Measurements from ENCODE around the gene ROM1. TPM values are rescaled to one million over a fixed set of nuclear protein-coding genes. Genes with fewer than 3 reads are reported as not detected.
A peak's percentile ranks its signal among the peaks of the same experiment; 100 is the strongest.
"Not testable (repeated sequence)": the region's sequence is repeated elsewhere in the genome, so short reads cannot be mapped to it uniquely, and the experiment has no call there.

Gene ROM1
- 1.5 TPM for polyA plus RNA-seq (2012; ENCODE audit: low read depth, missing spikeins)

- no peak for TF ChIP-seq PAX5 (IDR thresholded peaks at IDR 0.05; ENCODE audit: insufficient read depth, low read length, severe bottlenecking)
- TF ChIP-seq POU2F2 (IDR thresholded peaks at IDR 0.05; ENCODE audit: low read depth, low read length), result no peak
- TF ChIP-seq TAF1 (IDR thresholded peaks at IDR 0.05; ENCODE audit: low read depth, low read length), result no peak
- TF ChIP-seq POLR2A (IDR thresholded peaks at IDR 0.05; ENCODE audit: low read depth, low read length), result no peak; the same call in 1 of the 2 replicates
- no peak for TF ChIP-seq POLR2AphosphoS5 (IDR thresholded peaks at IDR 0.05; ENCODE audit: low read depth, low read length)
- no peak for TF ChIP-seq SPI1 (IDR thresholded peaks at IDR 0.05; ENCODE audit: low read depth, low read length)
- peak; percentile 96 for DNase-seq (ENCODE audit: insufficient read length, low spot score)
- peak; percentile 84 for FAIRE-seq
These were observed at the start of gene ROM1, which contains the start of gene EML3 for GRCh38 chr11:62612366-62613290. Gene ROM1, plus strand, starts transcription at chr11:62613257. Its CDS starts 25 bp downstream, at chr11:62613282. Gene EML3, minus strand, starts transcription at chr11:62612775. Its CDS starts 318 bp downstream, at chr11:62612457.

DNA sequence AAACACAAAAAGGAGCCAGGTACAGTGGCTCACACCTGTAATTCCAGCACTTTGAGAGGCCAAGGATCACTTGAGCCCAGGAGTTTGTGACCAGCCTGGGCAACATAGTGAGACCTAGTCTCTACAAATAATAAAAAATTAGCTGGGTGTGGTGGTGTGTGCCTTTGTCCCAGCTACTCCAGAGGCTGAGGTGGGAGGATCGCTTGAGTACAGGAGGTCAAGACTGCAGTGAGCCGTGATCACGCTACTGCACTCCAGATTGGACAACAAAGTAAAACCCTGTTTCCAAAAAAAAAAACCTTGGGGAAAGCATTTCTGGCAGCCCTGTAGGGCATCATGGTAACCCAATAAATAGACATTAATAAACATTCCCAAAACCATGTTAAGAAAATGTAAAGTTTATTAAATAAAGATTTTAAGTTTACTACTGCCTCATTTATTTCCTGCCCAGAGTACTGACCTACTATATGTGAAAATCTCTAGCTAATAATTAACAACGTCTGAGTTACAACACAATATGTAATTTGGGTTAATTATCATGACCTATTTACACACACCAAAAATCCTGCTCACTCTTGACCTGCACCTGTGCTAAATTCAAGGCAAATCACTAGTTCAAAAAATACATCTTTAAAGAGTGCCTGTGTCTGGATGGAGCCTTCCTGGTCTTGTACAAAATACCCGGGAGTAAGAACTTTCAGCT is 47.8 kb upstream of the ROM1 start:
- FAIRE-seq (no peak), DNase-seq (ENCODE audit: insufficient read length, low spot score) (no peak)
- no peak for TF ChIP-seq PAX5 (IDR thresholded peaks at IDR 0.05; ENCODE audit: insufficient read depth, low read length, severe bottlenecking)
- TF ChIP-seq SPI1 (IDR thresholded peaks at IDR 0.05; ENCODE audit: low read depth, low read length), result no peak
- TF ChIP-seq POU2F2 (IDR thresholded peaks at IDR 0.05; ENCODE audit: low read depth, low read length), result no peak

DNA sequence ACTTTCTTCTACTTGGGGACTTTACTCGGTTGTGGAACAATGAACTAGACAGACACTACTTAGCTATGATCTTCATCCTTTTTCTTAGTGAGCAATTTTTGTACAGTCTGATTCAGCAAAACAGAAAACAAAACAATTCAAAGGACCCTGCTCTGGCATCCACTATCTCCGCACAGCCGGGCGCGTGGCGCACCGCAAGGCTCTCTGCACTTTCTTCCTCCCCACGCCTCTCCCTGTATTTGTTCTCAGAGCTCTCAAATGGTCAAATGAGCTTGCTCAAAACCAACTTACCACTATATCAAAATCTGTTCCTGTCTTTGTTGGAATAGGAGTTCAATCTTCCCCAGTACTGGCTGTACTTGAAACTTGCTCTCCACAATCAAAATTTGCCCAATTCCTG is 46.8 kb upstream of the ROM1 start:
- TF ChIP-seq TAF1 (IDR thresholded peaks at IDR 0.05; ENCODE audit: low read depth, low read length) (no peak), POU2F2 (IDR thresholded peaks at IDR 0.05; ENCODE audit: low read depth, low read length) (no peak), PAX5 (IDR thresholded peaks at IDR 0.05; ENCODE audit: insufficient read depth, low read length, severe bottlenecking) (no peak), POLR2A (IDR thresholded peaks at IDR 0.05; ENCODE audit: low read depth, low read length) (no peak), SPI1 (IDR thresholded peaks at IDR 0.05; ENCODE audit: low read depth, low read length) (no peak), POLR2AphosphoS5 (IDR thresholded peaks at IDR 0.05; ENCODE audit: low read depth, low read length) (no peak)
- DNase-seq (ENCODE audit: insufficient read length, low spot score), result no peak
- FAIRE-seq, result no peak

DNA sequence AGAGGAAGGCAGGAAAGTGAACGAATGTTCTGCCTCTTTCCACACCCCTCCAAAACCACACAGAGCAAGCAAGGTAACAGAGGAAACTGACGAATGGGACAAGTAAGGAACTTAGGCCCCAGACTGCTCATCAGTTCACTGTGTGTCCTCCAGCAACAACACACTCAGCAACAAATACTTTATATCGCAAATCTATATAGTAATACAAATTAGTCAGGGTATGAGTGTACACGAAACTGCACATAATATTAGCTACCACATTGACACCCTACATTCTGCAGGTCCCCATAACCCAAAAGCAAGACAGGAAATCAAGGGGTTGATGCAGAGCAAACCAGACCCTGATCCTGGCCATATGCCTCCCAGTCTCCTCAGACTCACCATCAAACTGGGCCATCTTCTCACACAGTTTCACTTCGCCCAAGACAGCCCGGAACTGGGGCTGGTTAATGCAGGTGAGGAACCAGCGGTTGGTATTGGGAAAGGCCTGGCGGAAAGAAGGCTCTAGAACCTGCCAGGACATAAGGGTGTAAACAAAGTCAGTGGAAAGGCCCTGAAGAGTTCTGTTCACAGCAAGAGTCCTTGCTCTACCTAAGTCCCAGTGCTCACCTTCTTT is 45.9 kb upstream of the ROM1 start:
- DNase-seq (ENCODE audit: insufficient read length, low spot score) (no peak), FAIRE-seq (no peak)
- TF ChIP-seq SPI1 (IDR thresholded peaks at IDR 0.05; ENCODE audit: low read depth, low read length), result no peak
- TF ChIP-seq POU2F2 (IDR thresholded peaks at IDR 0.05; ENCODE audit: low read depth, low read length), result no peak
- TF ChIP-seq POLR2A (IDR thresholded peaks at IDR 0.05; ENCODE audit: low read depth, low read length), result 0 out of 2 replicates have a peak, but pooled peaks have one; percentile 13
- no peak for TF ChIP-seq TAF1 (IDR thresholded peaks at IDR 0.05; ENCODE audit: low read depth, low read length)

DNA sequence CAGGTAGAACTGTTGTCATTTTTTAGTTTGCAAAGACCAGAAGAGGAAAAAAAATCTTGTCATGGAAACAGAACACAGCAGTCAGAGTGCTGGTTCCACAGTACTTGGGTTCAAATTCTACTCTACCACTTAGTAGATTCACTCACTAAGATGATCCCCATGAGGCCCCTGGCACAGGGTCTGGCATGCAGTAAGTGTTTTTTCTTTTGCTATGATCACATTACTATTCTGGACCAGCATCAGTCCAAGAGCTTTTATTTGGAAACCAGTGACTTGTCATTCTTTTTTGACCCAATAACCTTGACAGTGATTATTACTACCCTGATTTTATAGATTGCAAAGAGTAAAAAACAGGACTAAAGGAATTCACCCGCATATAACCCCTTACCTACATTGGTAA is 43.4 kb upstream of the ROM1 start:
- TF ChIP-seq POLR2AphosphoS5 (IDR thresholded peaks at IDR 0.05; ENCODE audit: low read depth, low read length) (no peak), PAX5 (IDR thresholded peaks at IDR 0.05; ENCODE audit: insufficient read depth, low read length, severe bottlenecking) (no peak), POU2F2 (IDR thresholded peaks at IDR 0.05; ENCODE audit: low read depth, low read length) (no peak), POLR2A (IDR thresholded peaks at IDR 0.05; ENCODE audit: low read depth, low read length) (no peak), SPI1 (IDR thresholded peaks at IDR 0.05; ENCODE audit: low read depth, low read length) (no peak), TAF1 (IDR thresholded peaks at IDR 0.05; ENCODE audit: low read depth, low read length) (no peak)
- no peak for DNase-seq (ENCODE audit: insufficient read length, low spot score)
- no peak for FAIRE-seq

- TF ChIP-seq SPI1 (IDR thresholded peaks at IDR 0.05; ENCODE audit: low read depth, low read length), result peak; percentile 52
- DNase-seq (ENCODE audit: insufficient read length, low spot score); FAIRE-seq: not testable (repeated sequence)
These were observed 42.2 kb upstream of the ROM1 start for GRCh38 chr11:62570903-62571302.

DNA sequence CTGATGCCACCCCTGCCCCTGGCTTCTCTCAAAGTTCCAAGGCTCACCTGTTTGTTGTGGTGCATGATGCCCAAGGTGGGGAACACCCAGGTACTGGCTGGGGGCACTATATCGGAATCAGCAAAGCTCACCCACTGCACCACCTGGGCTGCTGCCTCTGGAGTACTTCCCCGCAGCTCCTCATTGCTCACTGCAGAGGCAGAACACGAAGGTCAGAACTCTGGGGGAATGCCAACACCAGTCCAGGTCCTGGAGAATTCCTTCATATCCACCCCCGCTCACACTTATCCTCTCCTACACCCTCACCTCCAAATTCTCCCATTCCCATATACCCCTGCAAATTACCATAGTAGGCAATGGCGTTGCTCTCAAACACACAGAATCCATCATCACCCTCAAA is 41.6 kb upstream of the ROM1 start:
- DNase-seq (ENCODE audit: insufficient read length, low spot score); FAIRE-seq: not testable (repeated sequence)

DNA sequence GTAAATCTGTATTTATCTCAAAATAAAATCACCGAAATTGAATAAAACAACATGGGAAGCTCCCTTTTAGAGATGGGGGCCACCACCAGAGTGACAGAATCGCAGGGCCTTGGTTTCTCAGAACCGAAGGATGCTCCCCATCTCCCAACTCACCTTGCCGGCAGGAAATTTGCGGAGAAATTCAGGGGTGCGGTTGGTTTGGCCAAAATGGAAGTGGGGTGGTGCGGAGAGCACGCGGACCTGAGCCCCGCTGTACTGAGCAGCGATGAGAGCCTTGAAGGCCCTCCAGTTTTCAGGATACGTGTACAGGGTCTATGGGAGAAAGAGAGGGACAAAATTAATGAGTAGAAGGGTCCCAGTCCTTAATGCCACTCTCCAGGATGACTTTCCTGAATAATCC is 40.6 kb upstream of the ROM1 start:
- FAIRE-seq (no peak), DNase-seq (ENCODE audit: insufficient read length, low spot score) (no peak)
- no peak for TF ChIP-seq POLR2AphosphoS5 (IDR thresholded peaks at IDR 0.05; ENCODE audit: low read depth, low read length)
- TF ChIP-seq SPI1 (IDR thresholded peaks at IDR 0.05; ENCODE audit: low read depth, low read length), result no peak
- no peak for TF ChIP-seq POLR2A (IDR thresholded peaks at IDR 0.05; ENCODE audit: low read depth, low read length)
- TF ChIP-seq PAX5 (IDR thresholded peaks at IDR 0.05; ENCODE audit: insufficient read depth, low read length, severe bottlenecking), result no peak
- TF ChIP-seq TAF1 (IDR thresholded peaks at IDR 0.05; ENCODE audit: low read depth, low read length), result no peak
- TF ChIP-seq POU2F2 (IDR thresholded peaks at IDR 0.05; ENCODE audit: low read depth, low read length), result no peak

DNA sequence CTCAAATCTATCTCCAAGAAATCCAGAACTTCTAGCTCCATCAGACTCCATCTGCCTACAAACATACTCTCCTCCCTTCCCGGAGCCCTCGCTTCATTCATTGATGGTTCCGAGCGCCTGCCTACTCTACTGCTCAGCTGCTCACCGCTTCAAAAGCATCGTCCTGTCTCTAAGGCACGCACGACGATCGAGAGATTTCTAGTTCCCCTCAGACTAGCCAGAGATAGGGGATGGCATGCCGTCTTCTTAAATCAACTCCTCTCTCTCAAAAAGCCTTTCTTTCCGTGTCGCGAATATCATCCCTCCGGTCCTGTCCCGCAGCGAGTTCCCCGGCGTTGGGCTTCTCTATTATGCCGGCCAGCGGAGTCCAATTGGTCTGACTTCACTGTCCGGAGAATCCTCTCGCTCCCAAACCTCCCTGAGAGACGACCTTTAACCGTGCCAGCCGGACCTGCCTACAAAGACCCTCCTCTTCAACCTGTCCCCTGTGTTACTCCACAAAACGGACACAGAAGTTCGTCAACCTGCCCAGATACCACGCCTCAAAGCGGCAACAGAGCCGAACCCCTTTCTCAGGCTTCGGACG is 40.0 kb upstream of the ROM1 start:
- FAIRE-seq, result peak; percentile 66

More for the DNA sequence above, 40.0 kb upstream of the ROM1 start:
- DNase-seq (ENCODE audit: insufficient read length, low spot score), result no peak
- TF ChIP-seq POLR2A (IDR thresholded peaks at IDR 0.05; ENCODE audit: low read depth, low read length) (no peak), POLR2AphosphoS5 (IDR thresholded peaks at IDR 0.05; ENCODE audit: low read depth, low read length) (no peak), POU2F2 (IDR thresholded peaks at IDR 0.05; ENCODE audit: low read depth, low read length) (no peak), PAX5 (IDR thresholded peaks at IDR 0.05; ENCODE audit: insufficient read depth, low read length, severe bottlenecking) (no peak), SPI1 (IDR thresholded peaks at IDR 0.05; ENCODE audit: low read depth, low read length) (no peak), TAF1 (IDR thresholded peaks at IDR 0.05; ENCODE audit: low read depth, low read length) (no peak)
